ENCODE measurements around the gene MRPL37.

The MRPL37 gene

GRCh38 chr1:54243022-54243421 is 43.1 kb downstream of the MRPL37 start:
- DNase-seq (ENCODE audit: extremely low read depth, low read depth), result no peak
- no peak for TF ChIP-seq CTCF (IDR thresholded peaks at IDR 0.05; ENCODE audit: low read depth, low read length)

- TF ChIP-seq CTCF (IDR thresholded peaks at IDR 0.05; ENCODE audit: low read depth, low read length), result no peak
- DNase-seq (ENCODE audit: extremely low read depth, low read depth), result no peak
Observed at GRCh38 chr1:54244655-54245054, 44.7 kb downstream of the MRPL37 start.

- DNase-seq (ENCODE audit: extremely low read depth, low read depth), result no peak
- TF ChIP-seq CTCF (IDR thresholded peaks at IDR 0.05; ENCODE audit: low read depth, low read length), result no peak
Observed at GRCh38 chr1:54245501-54245900, 45.5 kb downstream of the MRPL37 start.

GRCh38 chr1:54246116-54246721 is 46.3 kb downstream of the MRPL37 start:
- no peak for DNase-seq (ENCODE audit: extremely low read depth, low read depth)
- TF ChIP-seq CTCF (IDR thresholded peaks at IDR 0.05; ENCODE audit: low read depth, low read length), result no peak

GRCh38 chr1:54247863-54248515 is 48.0 kb downstream of the MRPL37 start:
- no peak for TF ChIP-seq CTCF (IDR thresholded peaks at IDR 0.05; ENCODE audit: low read depth, low read length)
- no peak for DNase-seq (ENCODE audit: extremely low read depth, low read depth)

GRCh38 chr1:54248966-54249365 is 49.0 kb downstream of the MRPL37 start:
- no peak for TF ChIP-seq CTCF (IDR thresholded peaks at IDR 0.05; ENCODE audit: low read depth, low read length)
- no peak for DNase-seq (ENCODE audit: extremely low read depth, low read depth)

- no peak for TF ChIP-seq CTCF (IDR thresholded peaks at IDR 0.05; ENCODE audit: low read depth, low read length)
- no peak for DNase-seq (ENCODE audit: extremely low read depth, low read depth)
Observed at GRCh38 chr1:54249819-54250435, 50.0 kb downstream of the MRPL37 start.

All from AG09319 (cell line).